BLaER1 treated with 17β-estradiol and CSF1 and Interleukin-3, amounts not matched to agents 10 nM and 100 nM (cell line): ENCODE results near the gene CKB.
A peak's percentile ranks its signal among the peaks of the same experiment; 100 is the strongest.

Source experiments
- H3K27ac ChIP-seq, 11 experiments: shearing (Covaris generic); formaldehyde crosslinking; 2 replicates each; pipeline ENCODE4 v1.8.1; 2022
- H3K27me3 ChIP-seq, 11 experiments: shearing (Covaris generic); formaldehyde crosslinking; 2 replicates each; pipeline ENCODE4 v1.8.1; 2022
- H3K36me3 ChIP-seq, 11 experiments: shearing (Covaris generic); formaldehyde crosslinking; 2 replicates each; pipeline ENCODE4 v1.8.1; 2022
- H3K4me1 ChIP-seq, 10 experiments: shearing (Covaris generic); formaldehyde crosslinking; 2 replicates each; pipeline ENCODE4 v1.8.1; 2022
- H3K4me2 ChIP-seq, 11 experiments: shearing (Covaris generic); formaldehyde crosslinking; 2 replicates each; pipeline ENCODE4 v1.8.1; 2022
- H3K4me3 ChIP-seq, 10 experiments: shearing (Covaris generic); formaldehyde crosslinking; 2 replicates each; pipeline ENCODE4 v1.8.1; 2022
- H3K9ac ChIP-seq, 11 experiments: shearing (Covaris generic); formaldehyde crosslinking; 2 replicates each; pipeline ENCODE4 v1.8.1; 2022
- H3K9me3 ChIP-seq, 11 experiments: shearing (Covaris generic); formaldehyde crosslinking; replicated peaks in 1 of 11; 2 replicates each; pipeline ENCODE4 v1.8.1; 2022
- H4K20me1 ChIP-seq, 11 experiments: shearing (Covaris generic); formaldehyde crosslinking; 2 replicates each; pipeline ENCODE4 v1.8.1; 2022
- Cebpa-rat ChIP-seq, 11 experiments: shearing (Covaris generic); IDR thresholded peaks; 2 replicates each; pipeline ENCODE4 v1.8.1; 2022

The CKB gene

DNA sequence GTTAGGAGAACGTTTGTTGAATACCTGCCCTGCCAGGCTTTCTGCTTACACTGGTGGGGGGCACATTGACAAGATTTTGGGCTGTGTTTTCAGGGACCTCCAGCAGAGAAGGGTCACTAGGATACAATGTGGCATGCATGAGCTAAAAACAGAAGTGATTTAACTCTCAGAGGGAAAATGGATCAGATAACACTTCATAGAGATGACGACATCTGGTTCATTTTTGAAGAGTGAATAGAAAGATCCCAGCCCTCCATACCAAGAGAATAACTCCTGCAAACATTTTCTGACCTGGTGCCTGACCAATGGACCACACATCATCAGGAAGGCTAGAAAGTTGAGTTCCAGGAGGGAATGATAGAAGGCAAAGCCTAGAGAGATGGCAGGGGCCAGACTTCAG is 33.7 kb downstream of the CKB start:
- TF ChIP-seq Cebpa-rat (IDR thresholded peaks at IDR 0.05), result no peak
- H4K20me1 ChIP-seq, result peaks cover 0 to 63% (median 5%) of the 10 kb centered on the region in 11 experiments; a peak in 8 of 22 replicates
- H3K27ac ChIP-seq, result no peak overlapping the region
- no peaks in the 10 kb centered on the region for H3K9me3 ChIP-seq
- no peak overlapping the region for H3K4me2 ChIP-seq
- H3K9ac ChIP-seq, result no peak overlapping the region
- no peak overlapping the region for H3K4me3 ChIP-seq
- H3K27me3 ChIP-seq, result no peaks in the 10 kb centered on the region
- no peaks in the 10 kb centered on the region for H3K4me1 ChIP-seq
- peaks cover 90 to 100% (median 95%) of the 10 kb centered on the region in 11 experiments for H3K36me3 ChIP-seq

DNA sequence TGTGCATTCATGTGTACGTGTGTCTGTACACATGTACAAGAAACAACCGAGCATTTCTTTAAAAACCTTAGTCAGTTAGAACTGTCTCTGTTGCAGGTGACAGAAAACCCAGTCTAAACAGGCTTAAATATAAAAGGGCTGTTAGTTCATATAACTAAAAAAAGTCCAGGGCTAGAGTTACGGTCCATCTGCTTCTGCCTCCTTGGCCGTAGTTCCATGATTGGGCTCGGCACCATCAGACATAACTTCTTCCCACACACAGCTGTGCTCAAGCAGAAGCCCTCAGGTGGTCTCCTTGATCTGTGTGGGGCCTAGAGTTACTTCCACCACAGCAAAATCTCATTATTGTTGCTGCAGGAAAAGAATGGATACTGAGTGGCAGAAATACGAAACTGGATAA is 34.6 kb downstream of the CKB start:
- no peak overlapping the region for H3K27ac ChIP-seq
- H3K9ac ChIP-seq, result no peak overlapping the region
- H3K4me1 ChIP-seq, result no peaks in the 10 kb centered on the region
- peaks cover 89 to 100% (median 94%) of the 10 kb centered on the region in 11 experiments for H3K36me3 ChIP-seq
- H4K20me1 ChIP-seq, result peaks cover 0 to 64% (median 5%) of the 10 kb centered on the region in 11 experiments; a peak in 8 of 22 replicates
- no peak for TF ChIP-seq Cebpa-rat (IDR thresholded peaks at IDR 0.05)
- H3K27me3 ChIP-seq, result no peaks in the 10 kb centered on the region
- no peak overlapping the region for H3K4me3 ChIP-seq
- no peaks in the 10 kb centered on the region for H3K9me3 ChIP-seq
- H3K4me2 ChIP-seq, result no peak overlapping the region

DNA sequence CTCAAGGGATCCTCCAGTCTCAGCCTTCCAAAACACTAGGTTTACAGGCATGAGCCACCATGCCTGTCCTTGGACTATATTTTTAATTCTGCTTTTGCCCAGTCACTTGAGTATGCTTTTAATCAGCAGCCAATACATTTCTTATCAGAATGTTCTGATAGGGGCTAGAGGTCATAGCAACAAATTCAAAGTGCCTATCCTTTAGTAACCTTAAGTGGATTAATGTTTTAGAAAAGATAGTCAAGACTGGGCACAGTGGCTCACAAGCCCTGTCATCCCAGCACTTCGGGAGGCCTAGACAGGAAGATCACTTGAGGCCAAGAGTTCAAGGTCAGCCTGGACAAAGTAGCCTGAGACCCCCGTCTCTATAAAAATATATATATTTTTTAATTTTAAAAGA is 37.1 kb downstream of the CKB start:
- Histone ChIP-seq H3K4me2 (no peak overlapping the region), H3K36me3 (peaks cover 83 to 99% (median 92%) of the 10 kb centered on the region in 11 experiments), H3K4me1 (peaks cover 5 to 9% (median 7%) of the 10 kb centered on the region in 10 experiments), H3K27me3 (no peaks in the 10 kb centered on the region), H3K9ac (no peak overlapping the region), H3K9me3 (no peaks in the 10 kb centered on the region), H4K20me1 (peaks cover 0 to 58% (median 9%) of the 10 kb centered on the region in 11 experiments; a peak in 14 of 22 replicates), H3K4me3 (no peak overlapping the region), H3K27ac (no peak overlapping the region)
- no peak for TF ChIP-seq Cebpa-rat (IDR thresholded peaks at IDR 0.05)

- Histone ChIP-seq H3K9me3 (no peaks in the 10 kb centered on the region), H3K27me3 (no peaks in the 10 kb centered on the region), H3K4me2 (no peak overlapping the region), H4K20me1 (peaks cover 8 to 63% (median 24%) of the 10 kb centered on the region in 11 experiments; a peak in 19 of 22 replicates), H3K9ac (no peak overlapping the region), H3K36me3 (peaks cover 79 to 98% (median 90%) of the 10 kb centered on the region in 11 experiments), H3K27ac (no peak overlapping the region), H3K4me1 (peaks cover 14 to 20% (median 17%) of the 10 kb centered on the region in 10 experiments), H3K4me3 (no peak overlapping the region)
- TF ChIP-seq Cebpa-rat (IDR thresholded peaks at IDR 0.05), result no peak
Measured at GRCh38 chr14:103483600-103483999, 39.0 kb downstream of the CKB start.

DNA sequence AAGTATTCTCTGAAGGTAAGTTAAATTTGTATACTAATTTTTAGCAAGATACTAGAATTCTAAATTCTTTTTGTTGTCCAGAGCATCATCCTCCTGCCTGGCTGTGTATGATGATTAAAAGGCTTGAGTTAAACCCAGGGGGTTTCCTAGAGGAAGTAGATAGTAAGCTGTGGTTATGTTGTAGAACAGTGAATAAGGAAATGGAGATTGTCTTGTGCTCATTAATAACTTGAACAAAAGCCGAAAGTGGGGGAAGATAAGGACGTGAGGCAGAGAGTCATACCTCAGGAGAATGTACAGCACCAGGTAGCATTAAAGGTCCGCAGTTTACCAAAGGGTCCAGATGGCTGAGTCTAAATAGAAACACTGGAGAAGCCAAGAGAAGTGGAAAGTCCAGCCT is 42.0 kb downstream of the CKB start:
- Histone ChIP-seq H3K9ac (no peak overlapping the region), H3K27me3 (no peaks in the 10 kb centered on the region), H4K20me1 (peaks cover 8 to 67% (median 28%) of the 10 kb centered on the region in 11 experiments; a peak in 19 of 22 replicates), H3K36me3 (peaks cover 78 to 95% (median 88%) of the 10 kb centered on the region in 11 experiments), H3K4me3 (no peak overlapping the region), H3K9me3 (no peaks in the 10 kb centered on the region), H3K4me2 (peak overlapping the region; percentile 23 to 61 (median 46); a peak in 20 of 22 replicates), H3K27ac (no peak overlapping the region; a peak in 1 of 22 replicates), H3K4me1 (peaks cover 14 to 20% (median 17%) of the 10 kb centered on the region in 10 experiments)
- TF ChIP-seq Cebpa-rat (IDR thresholded peaks at IDR 0.05), result no peak

DNA sequence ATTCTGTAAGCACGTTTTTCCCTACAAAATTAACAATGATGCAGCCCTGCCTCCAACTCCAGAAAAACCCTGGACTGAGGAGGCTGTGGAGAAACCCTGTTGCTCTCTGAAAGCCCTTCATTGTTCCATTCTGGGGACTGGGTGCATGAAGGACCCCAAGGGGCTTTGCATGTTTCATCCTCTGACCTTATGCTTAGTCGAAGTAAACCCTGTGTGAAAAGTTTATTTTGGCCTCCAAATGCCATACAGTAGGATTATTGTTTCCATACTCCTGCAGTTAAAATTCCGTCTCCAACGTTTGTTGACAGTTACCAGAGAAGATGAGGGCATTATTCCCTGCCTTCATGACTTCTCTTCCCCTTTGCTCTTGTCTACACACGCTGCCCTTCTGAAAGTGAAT is 46.0 kb downstream of the CKB start:
- no peak for TF ChIP-seq Cebpa-rat (IDR thresholded peaks at IDR 0.05)
- Histone ChIP-seq H3K27ac (no peak overlapping the region), H3K9ac (no peak overlapping the region), H3K36me3 (peaks cover 65 to 97% (median 90%) of the 10 kb centered on the region in 11 experiments), H3K27me3 (no peaks in the 10 kb centered on the region), H3K4me3 (no peak overlapping the region), H4K20me1 (peaks cover 8 to 57% (median 26%) of the 10 kb centered on the region in 11 experiments; a peak in 19 of 22 replicates), H3K9me3 (no peaks in the 10 kb centered on the region), H3K4me2 (no peak overlapping the region), H3K4me1 (peaks cover 14 to 20% (median 17%) of the 10 kb centered on the region in 10 experiments)

- Histone ChIP-seq H3K36me3 (peaks cover 65 to 97% (median 91%) of the 10 kb centered on the region in 11 experiments), H3K27me3 (no peaks in the 10 kb centered on the region), H3K4me2 (no peak overlapping the region), H3K4me1 (peaks cover 13 to 17% (median 16%) of the 10 kb centered on the region in 10 experiments), H3K9me3 (no peaks in the 10 kb centered on the region), H4K20me1 (peaks cover 8 to 57% (median 25%) of the 10 kb centered on the region in 11 experiments; a peak in 19 of 22 replicates), H3K27ac (no peak overlapping the region), H3K4me3 (no peak overlapping the region), H3K9ac (no peak overlapping the region)
- no peak for TF ChIP-seq Cebpa-rat (IDR thresholded peaks at IDR 0.05)
Measured at GRCh38 chr14:103476065-103476464, 46.6 kb downstream of the CKB start.

DNA sequence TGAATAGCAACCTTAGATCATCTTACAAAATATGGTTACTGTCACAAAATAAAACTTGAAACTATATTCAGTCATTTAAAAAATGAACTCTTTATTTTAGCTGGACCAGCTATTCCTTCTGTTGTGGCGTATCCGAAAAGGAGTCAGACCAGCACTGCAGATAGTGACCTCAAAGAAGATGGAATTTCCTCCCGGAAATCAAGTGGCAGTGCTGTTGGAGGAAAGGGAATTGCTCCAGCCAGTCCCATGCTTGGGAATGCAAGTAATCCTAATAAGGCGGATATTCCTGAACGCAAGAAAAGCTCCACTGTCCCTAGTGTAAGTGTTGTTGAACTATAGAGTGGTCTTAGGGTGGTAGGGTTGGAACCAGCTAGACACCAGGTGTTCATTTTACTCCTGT is 47.7 kb downstream of the CKB start:
- Histone ChIP-seq H3K4me2 (no peak overlapping the region), H3K9ac (no peak overlapping the region), H4K20me1 (peaks cover 1 to 49% (median 14%) of the 10 kb centered on the region in 11 experiments; a peak in 18 of 22 replicates), H3K27ac (no peak overlapping the region), H3K36me3 (peaks cover 73 to 100% (median 95%) of the 10 kb centered on the region in 11 experiments), H3K9me3 (no peaks in the 10 kb centered on the region), H3K4me1 (peaks cover 3 to 5% (median 4%) of the 10 kb centered on the region in 10 experiments), H3K4me3 (no peak overlapping the region), H3K27me3 (no peaks in the 10 kb centered on the region)
- TF ChIP-seq Cebpa-rat (IDR thresholded peaks at IDR 0.05), result no peak

GRCh38 chr14:103472939-103473338 is 49.7 kb downstream of the CKB start:
- H3K36me3 ChIP-seq, result peaks cover 81 to 100% (median 99%) of the 10 kb centered on the region in 11 experiments

More at GRCh38 chr14:103472939-103473338, 49.7 kb downstream of the CKB start:
- no peak for TF ChIP-seq Cebpa-rat (IDR thresholded peaks at IDR 0.05)
- H3K9ac ChIP-seq, result no peak overlapping the region
- H4K20me1 ChIP-seq, result peaks cover 0 to 38% (median 4%) of the 10 kb centered on the region in 11 experiments; a peak in 5 of 22 replicates
- no peaks in the 10 kb centered on the region for H3K4me1 ChIP-seq
- no peak overlapping the region for H3K27ac ChIP-seq
- H3K4me3 ChIP-seq, result no peak overlapping the region
- no peaks in the 10 kb centered on the region for H3K27me3 ChIP-seq
- no peak overlapping the region for H3K4me2 ChIP-seq
- no peaks in the 10 kb centered on the region for H3K9me3 ChIP-seq
